GM12878 (cell line): Measurements from ENCODE around the gene RASSF4. TPM values are rescaled to one million over a fixed set of nuclear protein-coding genes. Genes with fewer than 3 reads are reported as not detected.

Source experiments
- ATAC-seq: fragments of 200-7000 bp; cut with Tn5 transposase; 3 replicates; pipeline ENCODE4 v1.9.1; 2020; ENCODE audit warnings: mild to moderate bottlenecking, moderate library complexity
- BruUV-seq: library from RNA; stranded (reverse); fragments of 400-500 nt; replicated peaks from 2 replicates; lab custom pipeline; 2021; lab: Mats Ljungman, UMichigan
- CTCF ChIA-PET: fragments of 300-600 bp; sonication (Branson Sonifier 250); formaldehyde crosslinking; extraction: SDS; loops from one replicate; lab custom pipeline; 2021; ENCODE audit warnings: inconsistent platforms; lab: Yijun Ruan, JAX
- POLR2A ChIA-PET: fragments of 350-600 bp; formaldehyde crosslinking; extraction: SDS; loops from one replicate; lab custom pipeline; 2021; ENCODE audit warnings: inconsistent platforms; lab: Charles Lee
- RAD21 ChIA-PET: fragments of 300-600 bp; sonication (Branson Sonifier 250); formaldehyde crosslinking; loops from one replicate; lab custom pipeline; 2023; ENCODE audit warnings: antibody characterized with exemption; ENCODE audit not compliant: unreplicated experiment; lab: Charles Lee
- SMC1A ChIA-PET: fragments of 300-600 bp; sonication (Branson Sonifier 250); formaldehyde crosslinking; loops from one replicate; lab custom pipeline; 2023; ENCODE audit not compliant: unreplicated experiment, uncharacterized antibody; lab: Charles Lee
- DNase-seq: peaks from one replicate; pipeline ENCODE4 v3.0.0-alpha.2; 2011; ENCODE audit warnings: low read depth, low spot score
- FAIRE-seq: peaks from 3 replicates; lab custom pipeline; 2011; peaks lifted over from hg19 to GRCh38; lab: Jason Lieb, UNC
- H2AFZ ChIP-seq: 2 replicates; pipeline ENCODE4 v1.6.0; 2011; ENCODE audit warnings: low read depth, low read length, control low read depth; ENCODE audit not compliant: control insufficient read depth
- H3K27ac ChIP-seq: 2 replicates; pipeline ENCODE4 v1.5.1; 2011; ENCODE audit warnings: control low read depth; ENCODE audit not compliant: control insufficient read depth, insufficient read depth
- H3K27me3 ChIP-seq, 2 experiments: replicated peaks in 1 of 2; 2 replicates each; pipeline versions ENCODE4 v1.6.0 to v1.6.1; 2011; ENCODE audit warnings: low read length in 1 of 2; ENCODE audit not compliant: control insufficient read depth in 2 of 2, insufficient read depth in 2 of 2
- H3K36me3 ChIP-seq, 2 experiments: 2 replicates each; pipeline ENCODE4 v1.5.1; 2011; ENCODE audit warnings: low read length in 1 of 2; ENCODE audit not compliant: control insufficient read depth in 2 of 2, insufficient read depth in 2 of 2
- H3K4me1 ChIP-seq: 2 replicates; pipeline ENCODE4 v1.6.1; 2011; ENCODE audit warnings: mild to moderate bottlenecking, low read length, moderate library complexity, mixed read lengths; ENCODE audit not compliant: control insufficient read depth, insufficient read depth
- H3K4me2 ChIP-seq: 2 replicates; pipeline ENCODE4 v1.6.0; 2011; ENCODE audit warnings: control low read depth; ENCODE audit not compliant: control insufficient read depth, insufficient read depth
- H3K4me3 ChIP-seq: fragments of 200-600 bp; sonication (generic); 2 replicates; pipeline ENCODE4 v1.5.1; 2016
- H3K79me2 ChIP-seq: 2 replicates; pipeline ENCODE4 v1.6.0; 2011; ENCODE audit warnings: low read length; ENCODE audit not compliant: control insufficient read depth, insufficient read depth
- H3K9ac ChIP-seq: 2 replicates; pipeline ENCODE4 v1.8.0; 2011; ENCODE audit warnings: low read length, control low read depth, mixed read lengths; ENCODE audit not compliant: control insufficient read depth, insufficient read depth
- H3K9me3 ChIP-seq: replicated peaks from 3 replicates; pipeline ENCODE4 v1.5.1; 2011; ENCODE audit warnings: mild to moderate bottlenecking, low read length; ENCODE audit not compliant: control insufficient read depth, insufficient read depth
- H4K20me1 ChIP-seq: 2 replicates; pipeline ENCODE4 v1.6.0; 2011; ENCODE audit not compliant: control insufficient read depth, insufficient read depth
- ATF2 ChIP-seq: IDR thresholded peaks from 2 replicates; pipeline ENCODE4 v1.6.1; 2012; ENCODE audit warnings: low read length, inconsistent platforms
- ATF7 ChIP-seq: fragments of 450-650 bp; IDR thresholded peaks from 2 replicates; pipeline ENCODE4 v1.6.1; 2016; ENCODE audit warnings: low read depth, mild to moderate bottlenecking
- DPF2 ChIP-seq: fragments of 450-650 bp; IDR thresholded peaks from 2 replicates; pipeline ENCODE4 v1.6.1; 2017; ENCODE audit warnings: mild to moderate bottlenecking
- E2F4 ChIP-seq: IDR thresholded peaks from 2 replicates; pipeline ENCODE4 v1.6.1; 2012; ENCODE audit warnings: low read depth, low read length, improper control_type of control experiment
- GATAD2B ChIP-seq: fragments of 450-650 bp; conservative IDR thresholded peaks from 2 replicates; pipeline ENCODE4 v1.6.1; 2017; ENCODE audit warnings: low read depth, mild to moderate bottlenecking, moderate library complexity
- IRF5 ChIP-seq: fragments of 450-650 bp; IDR thresholded peaks from 2 replicates; pipeline ENCODE4 v1.6.1; 2017; ENCODE audit warnings: borderline replicate concordance
- MTA3 ChIP-seq: IDR thresholded peaks from 2 replicates; pipeline ENCODE4 v1.6.1; 2012; ENCODE audit warnings: low read length, inconsistent platforms, borderline replicate concordance
- MYC ChIP-seq: IDR thresholded peaks from 2 replicates; pipeline ENCODE4 v1.6.1; 2011; ENCODE audit warnings: mild to moderate bottlenecking, low read length, moderate library complexity, inconsistent platforms; ENCODE audit not compliant: insufficient read depth, insufficient replicate concordance, insufficient read length, severe bottlenecking
- NBN ChIP-seq: fragments of 450-650 bp; IDR thresholded peaks from 2 replicates; pipeline ENCODE4 v1.6.1; 2016
- POLR2AphosphoS2 ChIP-seq: IDR thresholded peaks from 2 replicates; pipeline ENCODE4 v1.6.1; 2011; ENCODE audit warnings: low read depth, mild to moderate bottlenecking, low read length, improper control_type of control experiment, moderate library complexity
- RCOR1 ChIP-seq: conservative IDR thresholded peaks from 2 replicates; pipeline ENCODE4 v1.6.1; 2012; ENCODE audit warnings: low read depth, low read length, improper control_type of control experiment
- SREBF2 ChIP-seq: IDR thresholded peaks from 2 replicates; pipeline ENCODE4 v1.6.1; 2012; ENCODE audit warnings: mild to moderate bottlenecking, low read length
- TAF1 ChIP-seq: IDR thresholded peaks from 2 replicates; pipeline ENCODE4 v1.6.1; 2011; ENCODE audit warnings: mild to moderate bottlenecking, low read depth, low read length, borderline replicate concordance
- TCF12 ChIP-seq: IDR thresholded peaks from 2 replicates; pipeline ENCODE4 v1.6.1; 2011; ENCODE audit warnings: low read depth, mild to moderate bottlenecking, low read length
- ZNF622 ChIP-seq: fragments of 450-650 bp; IDR thresholded peaks from 2 replicates; pipeline ENCODE4 v1.6.1; 2017; ENCODE audit warnings: mild to moderate bottlenecking, inconsistent platforms
- ZSCAN29 ChIP-seq: fragments of 450-650 bp; IDR thresholded peaks from 2 replicates; pipeline ENCODE4 v1.6.1; 2017; ENCODE audit warnings: mild to moderate bottlenecking, moderate library complexity
- WGBS: methylation state at CpG from one replicate; pipeline ENCODE4 v1.1.6; 2016; ENCODE audit warnings: low lambda C conversion rate; ENCODE audit not compliant: insufficient replicate concordance, insufficient coverage; ENCODE audit errors: missing lambda C conversion rate; 5-methylcytosine and 5-hydroxymethylcytosine counted together
- in situ Hi-C: fragments of 300-500 bp; cut with MboI; formaldehyde crosslinking; loops from 9 replicates; pipeline ENCODE4 v1.14.3; 2018; ENCODE audit warnings: mixed read lengths
- intact Hi-C: fragments of 100-400 bp; cut with micrococcal nuclease; formaldehyde crosslinking; loops from one replicate; pipeline ENCODE4 v1.14.2; 2022; ENCODE audit not compliant: unreplicated experiment
- polyA plus RNA-seq, 11 experiments: library from polyadenylated mRNA; depleted of rRNA in 4 of 11; unstranded in 6 of 11; stranded (reverse) in 5 of 11; fragments of >200 nt; fragmentation: Nextera tagmentation in 4 of 11; fragmentation: Illumina TruSeq in 1 of 11; extraction: Ambion mirVana in 4 of 11; extraction: Trizol in 1 of 11; gene quantifications; 1 replicate in 1 of 11; 2 replicates in 10 of 11; pipeline versions ENCODE4 v1.2.1 to v1.2.3, GENCODE V29; 2011 to 2016; ENCODE audit warnings: inconsistent platforms in 2 of 11, missing spikeins in 2 of 11, low read depth in 1 of 11
- total RNA-seq, 4 experiments: library from RNA; depleted of rRNA in 3 of 4; stranded (reverse); fragments of >200 nt in 3 of 4; fragmentation: Illumina TruSeq in 1 of 4; extraction: Trizol in 1 of 4; gene quantifications; 2 replicates each; pipeline versions ENCODE4 v1.2.1 to v1.2.3, GENCODE V29; 2013 to 2021

The RASSF4 gene
- total and polyA plus RNA-seq, 10 of the 15 experiments (the other 5 are each of a cell fraction or from before 2014, with no cell fraction given), result 3.7 to 71.1 (median 16.8) TPM

GRCh38 chr10:44985175-44985681 lies 25.6 kb downstream of the RASSF4 start:
- SMC1A ChIA-PET, result no interaction called here
- H3K4me1 ChIP-seq, result peaks cover 17% of the 10 kb centered on the region
- DNase-seq, result no peak
- no peak overlapping the region for H3K4me3 ChIP-seq
- no peaks in the 10 kb centered on the region for H3K79me2 ChIP-seq
- POLR2A ChIA-PET, result interaction anchor here (1.6 kb wide), 1 partner anchor 19 kb away, joined by 3 read pairs; no protein-coding TSS in a partner anchor
- H2AFZ ChIP-seq, result no peak overlapping the region
- intact Hi-C loops, result no loop called here
- H3K27me3 ChIP-seq, result no peaks in the 10 kb centered on the region
- no peak for FAIRE-seq
- CTCF ChIA-PET, result no interaction called here
- no peaks in the 10 kb centered on the region for H4K20me1 ChIP-seq
- RAD21 ChIA-PET, result no interaction called here
- BruUV-seq, result no TSS peak
- H3K36me3 ChIP-seq, result peaks cover 3 to 4% of the 10 kb centered on the region in 2 experiments; a peak in 3 of 4 replicates
- H3K9ac ChIP-seq, result no peak overlapping the region
- no peak overlapping the region for H3K27ac ChIP-seq
- in situ Hi-C loops, result no loop called here
- ATAC-seq, result no peak
- 54% methylated on average over 9 of the region's 9 CpGs for WGBS
- TF ChIP-seq POLR2AphosphoS2, result no peak
- no peak for TF ChIP-seq GATAD2B
- TF ChIP-seq NBN, result no peak
- no peaks in the 10 kb centered on the region for H3K9me3 ChIP-seq
- H3K4me2 ChIP-seq, result no peak overlapping the region

- SMC1A ChIA-PET, result no interaction called here
- H3K9me3 ChIP-seq, result no peaks in the 10 kb centered on the region
- no peak overlapping the region for H2AFZ ChIP-seq
- 93% methylated on average over 3 of the region's 3 CpGs for WGBS
- POLR2A ChIA-PET, result interaction anchor here (1.6 kb wide), 1 partner anchor 20 kb away, joined by 3 read pairs; no protein-coding TSS in a partner anchor
- CTCF ChIA-PET, result interaction anchor here (0.9 kb wide), 1 partner anchor 10 kb away, joined by 3 read pairs; no protein-coding TSS in a partner anchor
- H3K4me3 ChIP-seq, result no peak overlapping the region
- H3K27ac ChIP-seq, result no peak overlapping the region
- H3K27me3 ChIP-seq, result no peaks in the 10 kb centered on the region
- in situ Hi-C loops, result no loop called here
- RAD21 ChIA-PET, result no interaction called here
- no peaks in the 10 kb centered on the region for H4K20me1 ChIP-seq
- intact Hi-C loops, result no loop called here
- no peak overlapping the region for H3K9ac ChIP-seq
- no peaks in the 10 kb centered on the region for H3K79me2 ChIP-seq
- FAIRE-seq (no peak), DNase-seq (no peak), ATAC-seq (no peak)
- H3K4me2 ChIP-seq, result no peak overlapping the region
- BruUV-seq, result no TSS peak
- H3K4me1 ChIP-seq, result peaks cover 8% of the 10 kb centered on the region
- H3K36me3 ChIP-seq, result peaks cover 3 to 4% of the 10 kb centered on the region in 2 experiments; a peak in 3 of 4 replicates
- no peak for TF ChIP-seq ZNF622
- no peak for TF ChIP-seq MTA3
- TF ChIP-seq E2F4, result no peak
- TF ChIP-seq SREBF2, result no peak
- TF ChIP-seq IRF5, result no peak
- TF ChIP-seq ATF7, result no peak
- TF ChIP-seq ZSCAN29, result no peak
- no peak for TF ChIP-seq MYC
- no peak for TF ChIP-seq TCF12
- no peak for TF ChIP-seq TAF1
- TF ChIP-seq ATF2, result no peak
- TF ChIP-seq DPF2, result no peak
- no peak for TF ChIP-seq RCOR1
These were observed 26.6 kb downstream of the RASSF4 start for GRCh38 chr10:44986179-44986578.
